Tongue (tissue), 2 donors: ENCODE results near the gene SPRED3. TPM values are rescaled to one million over a fixed set of nuclear protein-coding genes. Genes with fewer than 3 reads are reported as not detected.
"Not testable (repeated sequence)": the region's sequence is repeated elsewhere in the genome, so short reads cannot be mapped to it uniquely, and the experiment has no call there.

ENCODE experiments used
- DNase-seq: peaks from one replicate; pipeline ENCODE4 v3.0.0-alpha.2; 2015
- total RNA-seq: library from RNA; depleted of rRNA; stranded (reverse); fragments of >200 nt; gene quantifications from one replicate; pipeline ENCODE4 v1.2.3, GENCODE V29; 2014

SPRED3 gene
- total RNA-seq, 1 donor from 2014 or later: 0.21 TPM

DNA sequence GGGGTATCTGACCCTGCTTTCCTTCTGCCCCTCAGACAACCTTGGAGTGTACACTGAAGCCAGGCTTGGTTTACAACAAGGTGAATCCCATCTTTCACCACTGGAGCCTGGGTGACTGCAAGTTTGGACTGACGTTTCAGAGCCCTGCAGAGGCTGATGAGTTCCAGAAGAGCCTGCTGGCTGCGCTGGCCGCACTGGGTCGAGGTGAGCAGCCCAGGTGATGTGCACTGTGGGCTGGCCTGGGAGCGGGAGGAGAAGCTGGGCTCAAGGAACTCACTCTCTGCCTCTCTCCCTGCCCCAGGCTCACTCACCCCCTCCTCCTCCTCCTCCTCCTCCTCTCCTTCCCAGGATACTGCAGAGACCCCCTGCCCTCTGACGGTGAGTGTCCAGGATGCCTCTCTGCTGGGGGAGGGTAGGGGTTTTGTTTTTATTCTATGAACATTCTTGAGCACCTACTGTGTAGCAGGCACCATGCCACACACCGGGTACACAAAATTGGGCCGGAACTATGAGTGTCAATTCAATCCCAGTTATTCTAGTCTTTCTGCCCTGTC lies 3.5 kb downstream of the SPRED3 start:
- DNase-seq: no peak

DNA sequence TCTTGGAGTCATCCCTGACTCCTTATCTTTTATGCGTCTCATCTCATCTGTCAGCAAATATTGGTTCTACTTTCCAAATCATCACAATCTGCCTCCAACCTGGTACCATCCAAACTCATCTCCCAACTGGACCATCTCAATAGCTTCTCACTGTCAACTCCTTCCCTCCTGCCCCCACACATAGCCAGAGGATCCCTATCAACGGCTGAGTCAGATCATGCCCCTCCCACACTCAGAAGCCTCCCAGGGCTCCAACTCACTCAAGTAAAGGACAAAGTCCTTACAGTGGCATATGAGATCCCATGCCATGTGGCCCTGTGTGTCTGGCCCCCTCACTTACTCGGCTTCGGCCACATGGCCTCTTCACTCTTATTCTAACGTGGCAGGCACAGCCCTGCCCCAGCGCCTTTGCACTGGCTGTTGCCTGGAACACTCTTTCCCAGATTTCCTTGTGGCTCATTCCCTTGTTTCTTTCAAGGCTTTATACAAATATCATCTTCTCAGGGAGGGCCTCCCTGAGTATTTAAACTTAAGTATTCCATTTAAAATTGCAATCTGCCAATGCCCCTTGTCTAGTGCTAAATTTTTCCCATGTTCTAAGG lies 4.3 kb downstream of the SPRED3 start:
- DNase-seq: no peak

DNA sequence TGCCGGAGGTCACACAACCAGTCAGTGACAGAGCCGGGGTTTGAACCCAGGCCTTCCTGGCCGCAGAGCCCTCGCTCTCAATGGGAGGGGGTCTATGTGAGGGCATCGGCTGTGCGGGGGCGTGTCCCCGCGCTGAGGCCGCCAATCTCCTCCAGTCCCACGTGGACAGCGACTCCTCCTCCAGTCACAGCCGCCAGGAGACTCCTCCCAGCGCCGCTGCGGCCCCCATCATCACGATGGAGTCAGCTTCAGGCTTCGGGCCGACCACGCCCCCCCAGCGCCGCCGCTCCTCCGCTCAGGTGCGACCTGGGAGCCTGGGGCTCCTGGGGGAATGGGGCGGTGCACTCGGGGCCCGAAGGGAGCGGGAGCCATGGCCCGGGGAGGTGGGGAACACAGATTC lies 6.0 kb downstream of the SPRED3 start:
- DNase-seq: peak; percentile 61

DNA sequence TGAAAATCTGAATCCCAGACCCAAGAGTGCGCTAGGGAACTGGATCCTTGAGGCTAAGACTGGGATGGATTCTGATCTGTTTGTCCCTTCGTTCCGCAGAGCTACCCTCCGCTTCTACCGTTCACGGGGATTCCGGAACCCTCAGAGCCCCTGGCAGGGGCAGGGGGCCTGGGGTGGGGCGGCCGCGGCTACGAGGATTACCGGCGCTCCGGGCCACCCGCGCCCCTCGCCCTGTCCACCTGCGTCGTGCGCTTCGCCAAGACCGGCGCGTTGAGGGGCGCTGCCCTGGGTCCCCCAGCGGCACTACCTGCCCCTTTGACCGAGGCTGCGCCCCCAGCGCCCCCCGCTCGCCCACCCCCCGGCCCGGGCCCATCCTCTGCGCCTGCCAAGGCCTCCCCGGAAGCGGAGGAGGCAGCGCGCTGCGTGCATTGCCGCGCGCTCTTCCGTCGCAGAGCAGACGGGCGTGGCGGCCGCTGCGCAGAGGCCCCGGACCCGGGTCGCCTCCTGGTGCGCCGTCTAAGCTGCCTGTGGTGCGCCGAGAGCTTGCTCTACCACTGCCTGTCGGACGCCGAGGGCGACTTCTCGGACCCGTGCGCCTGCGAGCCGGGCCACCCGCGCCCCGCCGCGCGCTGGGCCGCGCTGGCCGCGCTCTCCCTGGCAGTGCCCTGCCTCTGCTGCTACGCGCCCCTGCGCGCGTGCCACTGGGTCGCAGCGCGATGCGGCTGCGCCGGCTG lies 7.1 kb downstream of the SPRED3 start:
- DNase-seq: no peak

DNA sequence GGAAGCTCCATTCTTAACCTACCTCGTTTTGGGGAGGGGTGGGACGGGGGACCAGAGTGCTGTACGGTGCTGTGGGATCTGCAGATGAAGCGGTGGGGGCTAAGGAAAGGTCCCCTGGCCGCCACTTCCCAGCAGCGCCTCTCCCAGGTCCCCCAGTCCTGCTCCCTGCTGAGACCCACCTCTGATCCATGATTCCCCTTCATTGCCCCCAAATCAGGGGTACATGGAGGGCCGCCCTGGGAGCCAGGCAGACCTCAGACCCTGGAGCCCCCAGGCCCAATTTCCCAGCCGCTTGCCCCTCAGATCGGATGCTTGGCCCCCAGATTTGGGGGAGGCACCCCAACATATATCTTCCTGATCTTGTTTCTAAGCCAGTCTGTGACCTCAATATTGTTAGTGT lies 10.6 kb downstream of the SPRED3 start:
- DNase-seq: no peak

DNA sequence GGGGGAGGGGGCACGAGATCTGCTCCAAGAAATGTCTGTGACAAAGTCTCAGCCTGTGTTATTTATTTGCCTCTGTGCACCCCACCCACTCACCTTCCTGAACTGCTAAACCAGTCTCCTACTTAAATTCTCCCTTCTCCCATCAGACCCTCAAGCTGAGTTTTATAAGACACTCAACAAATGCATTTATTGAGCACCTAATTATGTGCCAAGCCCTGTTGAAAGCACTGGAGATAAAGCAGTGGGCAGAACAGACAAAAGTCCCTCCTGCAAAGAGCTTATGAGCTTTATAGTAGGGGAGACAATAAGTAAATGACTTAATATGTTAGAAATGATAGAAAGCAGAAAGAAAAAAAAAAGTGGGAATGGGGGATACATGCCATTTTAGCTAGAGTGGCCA lies 11.0 kb downstream of the SPRED3 start:
- DNase-seq: no peak

DNA sequence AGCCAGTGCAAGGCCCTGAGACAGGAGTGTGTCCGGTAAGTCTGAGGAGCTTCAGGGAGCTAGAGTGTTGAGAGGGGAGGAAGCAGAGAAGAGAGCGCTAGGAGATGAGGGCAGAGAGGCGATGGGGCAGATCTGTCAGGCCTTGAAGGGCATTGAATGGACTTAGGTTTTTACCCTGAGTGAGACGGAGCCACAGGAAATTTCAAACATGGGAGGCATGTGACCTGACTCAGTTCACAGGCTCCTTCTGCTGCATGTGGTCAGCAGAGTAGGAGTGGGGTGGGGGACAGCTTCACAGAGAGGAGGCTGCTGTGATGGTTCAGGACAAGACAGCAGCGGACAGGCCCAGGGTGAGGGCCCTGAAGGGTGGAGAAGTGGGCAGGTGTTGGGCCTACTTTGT lies 11.9 kb downstream of the SPRED3 start:
- DNase-seq: no peak

DNA sequence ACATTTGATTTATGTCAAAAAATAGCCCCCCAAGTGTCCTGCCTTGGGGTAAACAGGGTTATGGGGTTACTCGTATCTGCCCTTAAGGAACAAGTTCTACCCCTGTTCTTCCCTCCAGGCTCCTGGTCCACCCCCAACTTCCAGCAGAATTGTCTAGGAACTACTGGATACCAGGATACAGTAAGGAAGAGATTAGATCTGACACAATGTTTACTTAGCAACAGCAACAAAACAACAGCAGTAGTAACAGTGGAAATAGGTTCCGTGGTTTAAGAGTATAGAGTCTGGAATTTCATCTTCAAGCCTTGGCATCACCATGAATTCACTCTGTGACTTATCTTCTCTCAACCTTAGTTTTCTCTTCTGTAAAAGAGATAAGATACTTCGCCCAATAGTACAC lies 12.7 kb downstream of the SPRED3 start:
- no peak for DNase-seq

DNA sequence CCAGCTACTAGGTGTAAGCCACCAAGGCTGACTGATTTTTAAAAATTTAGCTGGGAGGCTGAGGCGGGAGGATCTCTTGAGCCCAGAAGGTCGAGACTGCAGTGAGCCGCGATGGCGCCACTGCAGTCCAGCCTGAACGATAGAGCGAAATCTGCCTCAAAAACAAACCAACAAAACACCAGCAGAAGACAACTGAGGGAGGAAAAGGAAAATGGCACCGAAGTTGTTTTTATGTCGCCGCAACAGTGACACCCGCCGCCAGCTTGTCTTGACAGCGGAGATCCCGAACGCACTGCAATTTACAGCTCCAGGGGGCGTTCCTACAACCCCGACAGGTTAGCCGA lies 14.1 kb downstream of the SPRED3 start:
- no peak for DNase-seq

DNA sequence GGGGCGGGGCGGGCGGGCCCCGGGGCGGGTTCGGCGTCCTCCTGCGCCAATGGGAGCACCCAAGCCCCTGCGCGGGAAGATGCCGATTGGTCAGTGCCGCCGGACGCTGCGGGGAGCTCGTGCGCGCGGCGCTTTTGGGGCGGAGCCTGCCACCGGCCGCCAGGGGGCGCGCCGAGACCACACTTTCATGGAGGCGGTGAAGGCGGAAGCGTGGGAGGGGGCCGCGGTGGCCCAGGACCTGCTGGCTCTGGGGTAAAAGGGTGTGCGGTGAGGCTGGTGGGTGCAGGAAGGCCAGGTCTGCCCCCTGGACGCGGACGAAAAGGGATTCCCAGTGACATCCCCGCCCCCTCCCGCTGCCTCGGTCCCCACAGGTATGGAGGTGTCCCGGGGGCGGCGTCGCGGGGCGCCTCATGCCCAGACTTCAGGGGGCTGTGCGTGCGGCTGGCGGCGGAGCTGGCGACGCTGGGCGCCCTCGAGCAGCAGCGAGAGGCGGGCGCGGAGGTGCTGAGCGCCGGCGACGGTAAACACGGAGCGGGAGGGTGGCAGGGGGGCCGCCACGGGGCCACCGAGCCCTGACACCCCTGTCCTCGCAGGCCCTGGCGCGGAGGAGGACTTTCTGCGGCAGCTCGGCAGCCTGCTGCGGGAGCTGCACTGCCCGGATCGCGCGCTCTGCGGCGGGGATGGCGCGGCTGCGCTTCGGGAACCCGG lies 14.6 kb downstream of the SPRED3 start, which contains the start of gene FAM98C:
Gene FAM98C, plus strand, starts transcription at position 127 of the 708 bp plus-strand sequence. Its CDS starts 61 bp downstream, at position 188.
- peak; percentile 99 for DNase-seq

DNA sequence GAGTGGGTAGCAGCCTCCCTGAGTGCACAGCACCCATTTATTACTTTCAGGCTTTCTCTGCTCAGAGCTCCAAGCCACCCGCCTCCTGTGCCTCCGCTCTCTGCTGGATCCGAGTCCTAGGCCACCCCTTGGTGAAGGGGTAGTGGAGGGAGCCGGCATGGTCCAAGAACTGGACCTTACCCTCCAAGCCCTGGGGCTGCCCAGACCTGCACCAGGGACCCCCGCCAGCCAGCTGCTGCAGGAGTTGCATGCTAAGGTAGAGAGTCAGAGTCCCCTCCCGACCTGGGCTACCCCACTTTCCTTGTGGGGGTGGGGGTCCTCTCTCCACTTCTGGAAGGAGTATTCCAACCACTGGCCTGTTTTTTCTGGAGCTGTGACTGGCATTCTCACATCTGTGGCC lies 16.4 kb downstream of the SPRED3 start:
- DNase-seq: no peak

DNA sequence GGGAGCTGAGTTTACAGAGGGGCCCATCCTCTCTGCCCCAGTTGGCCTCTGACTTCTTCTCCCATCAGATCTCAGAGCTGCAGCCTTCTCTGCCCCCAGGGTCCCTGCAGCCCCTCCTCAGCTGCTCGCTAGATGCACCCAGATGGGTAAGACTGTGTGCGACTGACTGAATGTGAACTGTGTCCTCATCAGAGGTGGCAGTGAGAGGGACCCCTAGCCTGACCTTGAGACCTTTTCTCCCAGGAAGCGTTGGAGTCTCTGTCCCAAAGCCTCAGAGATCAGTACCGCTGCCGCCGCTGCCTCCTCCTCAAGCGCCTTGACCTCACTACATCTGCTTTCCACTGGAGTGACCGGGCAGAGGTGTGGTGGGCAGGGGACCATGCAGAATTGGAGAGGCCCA lies 16.8 kb downstream of the SPRED3 start:
- DNase-seq: no peak

DNA sequence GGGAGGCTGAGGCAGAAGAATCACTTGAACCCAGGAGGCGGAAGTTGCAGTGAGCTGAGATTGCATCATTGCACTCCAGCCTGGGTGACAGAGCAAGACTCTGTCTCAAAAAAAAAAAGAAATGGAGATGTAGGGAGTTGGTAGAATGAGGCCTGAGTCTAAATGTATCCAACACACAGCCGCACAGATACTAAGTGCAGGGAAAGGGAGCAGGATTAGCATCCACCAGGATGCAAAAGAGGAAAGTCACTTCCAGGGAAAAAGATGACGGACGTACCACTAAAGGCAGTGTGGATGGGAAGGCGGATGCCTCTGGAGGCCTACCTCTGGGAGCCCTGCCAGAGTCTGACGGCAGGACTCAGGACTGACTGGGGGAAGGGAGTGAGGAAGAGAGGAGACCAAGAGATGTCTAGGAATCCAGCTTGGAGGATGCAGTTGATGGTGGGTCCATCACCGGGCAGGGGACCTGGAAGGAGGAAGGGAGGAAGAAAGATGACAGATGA lies 21.2 kb downstream of the SPRED3 start:
- DNase-seq: peak; percentile 60

DNA sequence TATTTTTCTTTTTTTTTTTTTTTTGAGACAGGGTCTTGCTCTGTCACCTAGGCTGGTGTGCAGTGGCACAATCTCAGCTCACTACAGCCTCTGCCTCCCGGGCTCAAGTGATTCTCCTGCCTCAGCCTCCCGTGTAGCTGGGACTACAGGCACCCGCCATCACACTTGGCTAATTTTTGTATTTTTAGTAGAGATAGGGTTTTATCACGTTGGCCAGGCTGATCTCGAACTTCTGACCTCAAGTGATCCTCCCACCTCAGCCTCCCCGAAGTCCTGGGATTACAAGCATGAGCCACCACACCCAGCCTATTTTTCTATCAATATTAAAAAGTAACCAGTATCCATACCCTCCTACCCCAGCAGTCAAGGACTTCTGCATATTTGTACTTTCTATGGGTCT lies 21.9 kb downstream of the SPRED3 start:
- not testable (repeated sequence) for DNase-seq

DNA sequence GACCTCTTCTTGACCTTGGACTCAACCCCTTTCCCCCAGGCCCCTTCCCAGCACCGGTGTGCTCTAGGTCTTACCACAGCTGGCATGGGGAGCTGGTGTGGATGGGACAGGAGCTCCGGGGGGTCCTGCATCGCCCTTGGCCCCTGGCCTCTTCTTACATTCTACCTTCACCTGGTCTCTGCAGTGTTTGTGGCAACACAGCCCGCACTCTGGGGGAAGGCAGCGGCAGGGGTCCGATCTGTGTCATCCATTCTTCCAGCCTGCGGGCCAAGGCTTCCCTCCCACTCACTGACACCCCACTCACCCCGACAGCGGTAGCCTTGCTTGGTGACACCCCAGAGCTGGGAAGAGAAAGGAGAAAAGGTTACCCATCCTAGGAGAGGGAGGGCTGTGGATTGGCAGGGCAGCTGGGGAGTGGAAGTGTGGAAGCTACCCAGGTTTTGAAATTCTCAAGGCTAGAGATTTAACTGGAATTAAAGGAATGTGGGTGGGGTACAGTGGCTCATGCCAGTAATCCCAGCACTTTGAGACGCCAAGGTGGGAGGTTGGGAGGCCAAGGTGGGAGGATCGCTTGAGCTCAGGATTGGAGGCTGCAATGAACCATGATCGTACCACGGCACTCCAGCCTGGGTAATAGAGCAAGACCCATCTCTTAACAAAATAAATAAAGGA lies 22.7 kb downstream of the SPRED3 start:
- DNase-seq: no peak

DNA sequence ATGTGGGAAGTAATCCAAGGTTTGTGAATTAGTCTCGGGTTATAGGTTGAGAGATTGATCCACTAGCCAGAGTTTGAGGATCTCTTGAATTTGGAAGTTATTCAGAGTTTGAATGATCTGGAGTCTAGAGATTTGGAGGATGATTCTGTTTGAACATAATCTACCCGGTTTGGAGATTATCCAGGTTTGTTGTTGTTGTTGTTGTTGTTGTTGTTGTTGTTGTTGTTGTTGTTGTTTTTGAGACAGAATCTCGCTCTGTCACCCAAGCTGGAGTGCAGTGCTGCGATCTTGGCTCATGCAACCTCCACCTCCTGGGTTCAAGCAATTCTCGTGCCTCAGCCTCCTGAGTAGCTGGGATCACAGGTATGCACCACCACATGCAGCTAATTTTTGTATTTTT lies 23.4 kb downstream of the SPRED3 start:
- DNase-seq: not testable (repeated sequence)

DNA sequence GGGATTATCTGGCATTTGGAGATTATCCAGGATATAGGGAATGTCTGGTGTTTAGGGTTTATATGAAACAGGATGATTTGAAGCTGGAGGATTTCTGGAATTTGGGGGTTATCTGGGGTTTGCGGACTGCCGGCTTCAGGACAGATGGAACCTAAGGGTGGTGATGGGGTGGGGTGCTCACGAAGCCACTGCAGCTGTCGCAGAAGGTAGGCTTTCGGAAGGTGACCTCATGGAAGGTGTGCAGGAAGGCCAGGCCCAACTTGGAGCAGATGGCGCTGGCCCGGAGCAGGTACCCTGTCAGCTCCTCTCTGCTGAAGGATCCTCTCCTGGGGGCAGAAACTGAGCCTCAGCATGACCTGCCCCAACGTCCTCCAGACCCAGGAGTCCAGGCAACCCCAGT lies 24.0 kb downstream of the SPRED3 start:
- DNase-seq: no peak

DNA sequence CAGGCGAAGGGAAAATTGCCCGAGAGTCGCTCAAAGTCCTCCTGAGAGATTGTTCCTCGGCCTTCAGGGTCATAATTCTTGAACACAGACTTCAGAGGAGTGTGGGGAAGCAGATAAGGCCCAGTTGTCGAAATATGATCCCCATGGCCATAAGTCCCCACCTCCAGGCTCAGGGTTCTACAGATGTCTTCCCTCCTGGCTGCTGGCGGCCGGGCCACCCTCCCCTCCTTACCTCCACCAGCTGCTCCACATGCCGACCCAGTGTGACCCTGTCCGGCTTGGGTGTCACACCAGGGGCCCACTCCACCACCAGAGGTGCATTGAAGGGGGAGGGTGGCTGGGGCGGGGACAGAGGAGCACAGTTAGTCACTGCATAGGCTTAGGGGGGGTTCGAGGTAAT lies 24.5 kb downstream of the SPRED3 start:
- DNase-seq: no peak

DNA sequence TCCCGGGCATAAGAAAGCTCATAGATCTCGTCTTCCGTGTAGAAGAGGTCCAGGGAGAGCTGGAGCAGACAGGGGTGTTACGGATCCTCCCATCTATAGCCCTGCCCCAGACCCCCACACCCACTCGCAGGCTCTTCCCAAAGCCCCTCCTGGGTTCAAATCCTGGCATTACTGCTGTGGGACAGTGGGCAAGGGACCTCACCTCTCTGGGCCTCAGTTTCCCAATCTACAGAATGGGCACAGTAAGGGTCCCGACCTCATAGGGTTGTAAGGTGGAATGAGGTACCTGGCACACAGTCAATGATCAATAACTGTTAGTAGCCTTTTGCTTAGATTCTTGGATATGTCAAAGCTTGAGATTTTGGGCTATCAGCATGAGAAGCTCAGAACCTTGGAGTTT lies 24.9 kb downstream of the SPRED3 start:
- DNase-seq: no peak

DNA sequence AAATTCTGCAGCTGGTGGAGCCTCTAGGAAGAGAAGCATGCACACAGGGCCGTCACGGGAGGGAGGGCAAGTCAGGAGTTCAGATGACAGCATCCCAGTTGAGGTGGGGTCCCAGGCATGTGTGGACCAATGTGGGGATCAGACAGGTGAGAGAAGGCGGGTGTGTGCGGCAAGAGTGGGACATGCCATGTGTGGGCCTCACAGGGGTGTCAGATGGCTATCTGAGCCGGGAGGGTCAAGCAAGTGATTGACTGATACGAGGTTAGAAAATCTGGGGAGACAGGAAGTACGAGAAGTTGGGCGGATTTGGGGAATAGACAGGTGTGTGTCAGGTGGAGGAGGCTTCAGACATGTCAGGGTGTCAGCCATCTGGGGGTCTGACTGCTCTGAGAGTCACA lies 28.6 kb downstream of the SPRED3 start:
- DNase-seq: no peak

DNA sequence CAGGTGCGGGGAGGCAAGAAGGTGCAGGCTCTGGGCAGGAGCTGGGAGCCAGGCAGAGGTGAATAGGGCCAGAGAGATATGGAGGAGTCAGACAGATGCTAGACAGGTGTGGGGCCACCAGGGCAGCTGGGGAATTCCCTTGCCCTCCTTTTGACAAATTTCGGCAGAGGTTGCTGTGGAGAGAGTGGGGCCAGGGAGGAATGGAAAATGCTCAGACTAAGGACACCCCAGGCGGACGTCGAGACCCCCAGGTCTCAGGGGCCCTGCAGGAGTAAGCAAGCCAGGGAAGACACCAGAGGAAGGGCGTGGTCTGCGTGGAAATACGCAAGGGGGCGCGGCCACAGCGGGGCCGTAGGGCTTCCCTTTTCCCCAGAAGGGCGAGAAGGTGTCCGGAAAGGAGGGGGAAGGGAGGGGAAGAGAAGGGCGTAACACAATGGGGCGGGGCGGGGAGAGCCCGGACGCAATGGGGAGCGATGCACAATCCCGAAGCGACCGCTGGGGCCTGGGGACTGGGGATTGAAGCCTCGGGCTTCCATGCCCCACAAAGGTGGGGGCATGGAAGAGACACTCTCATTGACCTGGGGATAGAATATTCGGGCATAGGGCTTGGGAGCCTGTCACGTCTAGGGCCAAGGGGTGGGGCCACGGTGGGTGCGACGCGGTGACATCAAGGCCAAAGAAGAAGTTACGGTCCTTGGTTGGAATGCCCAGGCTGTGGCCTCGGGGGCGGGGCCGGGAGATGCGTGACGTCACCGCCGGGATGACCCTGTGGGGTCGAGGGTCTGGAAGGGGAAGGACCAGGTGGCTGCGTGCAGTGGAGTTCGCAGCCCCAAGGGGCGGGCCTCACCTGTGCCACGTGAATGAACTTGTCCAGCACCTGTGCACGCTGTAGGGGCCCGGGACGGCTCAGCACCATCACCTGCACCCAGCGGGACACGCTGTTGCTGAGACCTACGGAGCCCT lies 29.3 kb downstream of the SPRED3 start:
- DNase-seq: peak; percentile 39
